GM18520 (cell line): ENCODE measurements around the gene CCDC57.
"Not testable (repeated sequence)": the region's sequence is repeated elsewhere in the genome, so short reads cannot be mapped to it uniquely, and the experiment has no call there.

Experiments
- ATAC-seq: cut with Tn5 transposase; IDR thresholded peaks from one replicate; pipeline ENCODE4 v1.9.1; 2021; ENCODE audit not compliant: unreplicated experiment

Gene CCDC57

GRCh38 chr17:82179412-82179811, 33.2 kb downstream of the CCDC57 start:
- no peak for ATAC-seq

GRCh38 chr17:82178499-82179261, 34.0 kb downstream of the CCDC57 start:
- ATAC-seq = no peak

GRCh38 chr17:82177761-82178498, 34.7 kb downstream of the CCDC57 start:
- no peak for ATAC-seq

- ATAC-seq = no peak
Measured at GRCh38 chr17:82177276-82177675, 35.4 kb downstream of the CCDC57 start.

- no peak for ATAC-seq
Measured at GRCh38 chr17:82175951-82176350, 36.7 kb downstream of the CCDC57 start.

- no peak for ATAC-seq
Measured at GRCh38 chr17:82175201-82175600, 37.4 kb downstream of the CCDC57 start.

GRCh38 chr17:82174042-82174857, 38.4 kb downstream of the CCDC57 start:
- not testable (repeated sequence) for ATAC-seq

GRCh38 chr17:82173351-82174041, 39.1 kb downstream of the CCDC57 start:
- ATAC-seq = no peak

GRCh38 chr17:82172486-82173160, 40.0 kb downstream of the CCDC57 start:
- ATAC-seq = no peak

GRCh38 chr17:82171750-82172375, 40.8 kb downstream of the CCDC57 start:
- ATAC-seq = no peak

GRCh38 chr17:82170412-82170961, 42.2 kb downstream of the CCDC57 start:
- ATAC-seq = no peak

- ATAC-seq = no peak
Measured at GRCh38 chr17:82168568-82168967, 44.1 kb downstream of the CCDC57 start.

- ATAC-seq = no peak
Measured at GRCh38 chr17:82167028-82167427, 45.6 kb downstream of the CCDC57 start.

GRCh38 chr17:82164853-82165252, 47.8 kb downstream of the CCDC57 start:
- ATAC-seq = no peak

- no peak for ATAC-seq
Measured at GRCh38 chr17:82161216-82161615, 51.4 kb downstream of the CCDC57 start.

GRCh38 chr17:82160075-82160474, 52.6 kb downstream of the CCDC57 start:
- no peak for ATAC-seq

- no peak for ATAC-seq
Measured at GRCh38 chr17:82158825-82159224, 53.8 kb downstream of the CCDC57 start.

- no peak for ATAC-seq
Measured at GRCh38 chr17:82157046-82158035, 55.3 kb downstream of the CCDC57 start.
